Peyer's patch (tissue), 4 donors: ENCODE data around the gene KDM6A.

Experiments used
- POLR2A ChIP-seq, 2 donors: fragments of 450-650 bp; IDR thresholded peaks; one replicate each; pipeline ENCODE4 v1.5.1; 2017; ENCODE audit warnings: antibody characterized with exemption in 2 of 2, mild to moderate bottlenecking in 2 of 2, moderate library complexity in 2 of 2
- TF ChIP-seq, protein P1 (sequence below), 6 experiments: fragments of 450-650 bp in 4 of 6; fragments of 200-600 bp in 2 of 6; sonication (generic) in 1 of 6; IDR thresholded peaks; one replicate each; pipeline ENCODE4 v1.5.1; 2017 to 2019; ENCODE audit warnings: antibody characterized with exemption in 6 of 6, mild to moderate bottlenecking in 3 of 6, moderate library complexity in 1 of 6

DNA sequence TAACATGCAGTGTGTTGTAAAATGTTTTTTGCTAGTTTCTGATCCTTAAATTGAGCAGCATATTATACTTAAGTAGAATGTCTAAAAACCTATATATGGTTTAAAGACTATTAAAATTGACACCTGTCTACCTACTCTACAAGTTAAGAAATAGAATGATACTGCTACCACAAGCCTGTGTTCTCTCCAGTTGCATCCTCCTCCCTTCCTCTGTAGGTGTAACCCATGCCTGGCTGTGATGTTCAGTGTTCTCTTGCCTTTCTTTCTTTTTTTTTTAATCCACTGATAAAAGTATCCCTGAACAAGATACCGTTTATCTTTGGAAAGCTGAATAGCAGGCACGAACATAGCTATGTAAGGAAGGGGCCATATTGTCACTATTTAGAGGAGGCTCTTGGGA is 99.1 kb downstream of the KDM6A start:
- no peak for TF ChIP-seq POLR2A (IDR thresholded peaks at IDR 0.05)
- TF ChIP-seq, protein P1, sequence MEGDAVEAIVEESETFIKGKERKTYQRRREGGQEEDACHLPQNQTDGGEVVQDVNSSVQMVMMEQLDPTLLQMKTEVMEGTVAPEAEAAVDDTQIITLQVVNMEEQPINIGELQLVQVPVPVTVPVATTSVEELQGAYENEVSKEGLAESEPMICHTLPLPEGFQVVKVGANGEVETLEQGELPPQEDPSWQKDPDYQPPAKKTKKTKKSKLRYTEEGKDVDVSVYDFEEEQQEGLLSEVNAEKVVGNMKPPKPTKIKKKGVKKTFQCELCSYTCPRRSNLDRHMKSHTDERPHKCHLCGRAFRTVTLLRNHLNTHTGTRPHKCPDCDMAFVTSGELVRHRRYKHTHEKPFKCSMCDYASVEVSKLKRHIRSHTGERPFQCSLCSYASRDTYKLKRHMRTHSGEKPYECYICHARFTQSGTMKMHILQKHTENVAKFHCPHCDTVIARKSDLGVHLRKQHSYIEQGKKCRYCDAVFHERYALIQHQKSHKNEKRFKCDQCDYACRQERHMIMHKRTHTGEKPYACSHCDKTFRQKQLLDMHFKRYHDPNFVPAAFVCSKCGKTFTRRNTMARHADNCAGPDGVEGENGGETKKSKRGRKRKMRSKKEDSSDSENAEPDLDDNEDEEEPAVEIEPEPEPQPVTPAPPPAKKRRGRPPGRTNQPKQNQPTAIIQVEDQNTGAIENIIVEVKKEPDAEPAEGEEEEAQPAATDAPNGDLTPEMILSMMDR (IDR thresholded peaks at IDR 0.05), result no peak
